Parathyroid adenoma (tissue), 2 donors: ENCODE measurements around the gene PXN.

ENCODE experiments used
- H2AFZ ChIP-seq: fragments of 300-600 bp; sonication (generic); one replicate; pipeline ENCODE4 v1.7.0; 2017; ENCODE audit warnings: antibody characterized with exemption, mild to moderate bottlenecking
- H3K27ac ChIP-seq: fragments of 300-600 bp; sonication (generic); one replicate; pipeline ENCODE4 v1.7.0; 2017
- H3K27me3 ChIP-seq: fragments of 300-600 bp; sonication (generic); one replicate; pipeline ENCODE4 v1.7.0; 2017; ENCODE audit warnings: low read length; ENCODE audit not compliant: control insufficient read depth, insufficient read depth
- H3K36me3 ChIP-seq: fragments of 300-600 bp; sonication (generic); one replicate; pipeline ENCODE4 v1.7.0; 2017; ENCODE audit warnings: low read length; ENCODE audit not compliant: control insufficient read depth, insufficient read depth
- H3K4me1 ChIP-seq: fragments of 300-600 bp; sonication (generic); one replicate; pipeline ENCODE4 v1.7.0; 2017; ENCODE audit warnings: control low read depth
- H3K4me2 ChIP-seq: fragments of 300-600 bp; sonication (generic); one replicate; pipeline ENCODE4 v1.7.0; 2017; ENCODE audit warnings: low read length
- H3K4me3 ChIP-seq: fragments of 300-600 bp; sonication (generic); one replicate; pipeline ENCODE4 v1.7.0; 2017; ENCODE audit warnings: low read depth, low read length
- H3K79me2 ChIP-seq: fragments of 300-600 bp; sonication (generic); one replicate; pipeline ENCODE4 v1.7.0; 2017; ENCODE audit warnings: control low read depth
- H3K9ac ChIP-seq: fragments of 300-600 bp; sonication (generic); one replicate; pipeline ENCODE4 v1.7.0; 2017; ENCODE audit warnings: mild to moderate bottlenecking
- H3K9me3 ChIP-seq: fragments of 300-600 bp; sonication (generic); one replicate; pipeline ENCODE4 v1.7.0; 2017; ENCODE audit warnings: low read length; ENCODE audit not compliant: control insufficient read depth
- TF ChIP-seq, protein P1 (sequence below): fragments of 300-600 bp; sonication (generic); IDR thresholded peaks from one replicate; pipeline ENCODE4 v1.7.0; 2017; ENCODE audit warnings: antibody characterized with exemption, mild to moderate bottlenecking
- donor health status: primary hyperparathyroidism.

The PXN gene

DNA sequence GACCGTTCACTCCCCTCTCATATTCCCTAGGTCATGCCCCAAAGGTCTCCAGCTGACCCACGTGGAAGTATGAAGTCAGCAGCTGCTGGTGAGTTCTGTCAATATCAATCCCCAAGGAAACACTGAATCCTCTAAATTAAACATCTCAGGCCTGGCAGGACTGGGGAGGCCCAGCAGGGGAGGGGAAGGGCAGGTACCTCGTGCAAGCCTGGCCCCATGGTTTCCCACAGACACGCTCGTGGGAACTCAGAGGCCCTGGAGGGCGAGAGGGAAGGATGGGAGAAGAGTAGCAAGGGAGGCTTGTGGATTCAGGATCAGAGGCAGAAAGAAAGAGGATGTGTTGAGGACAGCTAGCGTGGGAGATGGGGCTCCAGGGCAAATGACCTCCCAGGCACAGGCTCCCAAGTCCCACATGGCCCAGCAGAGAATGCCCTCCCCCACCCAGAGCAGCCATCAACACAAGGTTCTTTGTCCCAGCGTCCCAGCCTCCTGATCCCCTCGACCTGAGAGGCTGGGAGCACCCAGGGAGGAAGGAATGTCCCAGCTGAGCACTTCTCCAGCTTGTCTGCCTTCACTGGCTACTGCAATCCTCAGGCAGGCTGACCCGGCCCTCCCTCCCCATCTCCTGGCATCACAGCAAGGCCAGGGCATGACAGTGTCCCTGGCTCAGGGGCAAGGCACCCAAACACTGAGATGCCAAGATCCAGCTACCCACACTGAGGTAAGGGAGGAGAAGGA is 44.5 kb downstream of the PXN start:
- no peak overlapping the region for H3K9ac ChIP-seq
- H3K27me3 ChIP-seq: no peaks in the 10 kb centered on the region
- H3K27ac ChIP-seq: no peak overlapping the region
- H3K4me1 ChIP-seq: no peaks in the 10 kb centered on the region
- no peaks in the 10 kb centered on the region for H3K9me3 ChIP-seq
- H3K79me2 ChIP-seq: peaks cover 36% of the 10 kb centered on the region
- no peak overlapping the region for H3K4me3 ChIP-seq
- no peaks in the 10 kb centered on the region for H3K36me3 ChIP-seq
- TF ChIP-seq, protein P1, sequence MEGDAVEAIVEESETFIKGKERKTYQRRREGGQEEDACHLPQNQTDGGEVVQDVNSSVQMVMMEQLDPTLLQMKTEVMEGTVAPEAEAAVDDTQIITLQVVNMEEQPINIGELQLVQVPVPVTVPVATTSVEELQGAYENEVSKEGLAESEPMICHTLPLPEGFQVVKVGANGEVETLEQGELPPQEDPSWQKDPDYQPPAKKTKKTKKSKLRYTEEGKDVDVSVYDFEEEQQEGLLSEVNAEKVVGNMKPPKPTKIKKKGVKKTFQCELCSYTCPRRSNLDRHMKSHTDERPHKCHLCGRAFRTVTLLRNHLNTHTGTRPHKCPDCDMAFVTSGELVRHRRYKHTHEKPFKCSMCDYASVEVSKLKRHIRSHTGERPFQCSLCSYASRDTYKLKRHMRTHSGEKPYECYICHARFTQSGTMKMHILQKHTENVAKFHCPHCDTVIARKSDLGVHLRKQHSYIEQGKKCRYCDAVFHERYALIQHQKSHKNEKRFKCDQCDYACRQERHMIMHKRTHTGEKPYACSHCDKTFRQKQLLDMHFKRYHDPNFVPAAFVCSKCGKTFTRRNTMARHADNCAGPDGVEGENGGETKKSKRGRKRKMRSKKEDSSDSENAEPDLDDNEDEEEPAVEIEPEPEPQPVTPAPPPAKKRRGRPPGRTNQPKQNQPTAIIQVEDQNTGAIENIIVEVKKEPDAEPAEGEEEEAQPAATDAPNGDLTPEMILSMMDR: no peak
- H3K4me2 ChIP-seq: no peak overlapping the region
- H2AFZ ChIP-seq: no peak overlapping the region

DNA sequence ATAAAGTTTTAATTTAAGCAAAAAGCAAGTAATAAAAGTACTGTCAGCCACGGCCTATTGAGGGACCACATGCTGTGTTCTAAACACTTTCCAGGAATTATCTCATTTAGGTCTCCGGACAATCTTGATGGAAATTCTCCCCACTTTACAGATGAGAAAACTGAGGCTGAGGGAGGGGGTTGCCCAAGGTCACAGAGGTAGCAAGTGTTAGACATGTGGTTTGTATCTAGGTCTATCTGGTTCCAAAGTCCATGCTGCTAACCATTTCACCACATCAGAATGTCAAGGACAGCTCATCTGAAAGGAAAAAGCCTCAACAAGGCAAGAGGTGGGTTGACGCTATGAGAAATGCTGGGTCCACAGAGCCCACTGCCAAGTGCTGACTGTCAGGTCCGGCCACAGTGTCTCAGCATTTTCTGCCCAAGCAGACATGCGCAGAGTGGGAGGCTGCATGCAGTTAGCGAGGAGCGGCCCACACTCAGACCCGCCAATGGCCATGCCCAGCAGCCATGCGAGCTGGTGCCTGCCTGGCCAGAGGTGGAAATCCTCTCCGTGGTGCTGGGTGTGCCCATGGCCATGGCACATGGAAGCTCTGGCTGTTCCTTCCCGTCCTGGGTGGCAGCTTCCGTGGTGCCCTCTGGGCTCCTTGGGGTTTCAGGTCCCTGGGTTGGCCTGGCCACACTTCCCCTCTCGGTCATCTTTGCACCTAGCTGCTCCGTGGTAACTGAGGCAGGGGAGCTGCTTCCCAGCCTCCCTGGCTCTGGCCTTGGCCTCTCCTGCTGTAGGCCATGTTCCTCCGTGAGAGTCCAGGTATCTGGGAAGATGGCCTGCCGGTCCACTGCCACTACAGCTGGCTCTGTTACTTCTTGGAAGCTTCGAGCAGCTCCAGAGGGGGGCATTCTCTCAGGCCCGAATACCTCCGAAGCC is 46.6 kb downstream of the PXN start:
- Histone ChIP-seq H3K36me3 (no peaks in the 10 kb centered on the region), H3K4me2 (no peak overlapping the region), H2AFZ (no peak overlapping the region), H3K27me3 (no peaks in the 10 kb centered on the region), H3K9ac (no peak overlapping the region), H3K9me3 (no peaks in the 10 kb centered on the region), H3K4me1 (no peaks in the 10 kb centered on the region), H3K4me3 (no peak overlapping the region), H3K27ac (no peak overlapping the region), H3K79me2 (peaks cover 23% of the 10 kb centered on the region)
- TF ChIP-seq, protein P1: no peak

DNA sequence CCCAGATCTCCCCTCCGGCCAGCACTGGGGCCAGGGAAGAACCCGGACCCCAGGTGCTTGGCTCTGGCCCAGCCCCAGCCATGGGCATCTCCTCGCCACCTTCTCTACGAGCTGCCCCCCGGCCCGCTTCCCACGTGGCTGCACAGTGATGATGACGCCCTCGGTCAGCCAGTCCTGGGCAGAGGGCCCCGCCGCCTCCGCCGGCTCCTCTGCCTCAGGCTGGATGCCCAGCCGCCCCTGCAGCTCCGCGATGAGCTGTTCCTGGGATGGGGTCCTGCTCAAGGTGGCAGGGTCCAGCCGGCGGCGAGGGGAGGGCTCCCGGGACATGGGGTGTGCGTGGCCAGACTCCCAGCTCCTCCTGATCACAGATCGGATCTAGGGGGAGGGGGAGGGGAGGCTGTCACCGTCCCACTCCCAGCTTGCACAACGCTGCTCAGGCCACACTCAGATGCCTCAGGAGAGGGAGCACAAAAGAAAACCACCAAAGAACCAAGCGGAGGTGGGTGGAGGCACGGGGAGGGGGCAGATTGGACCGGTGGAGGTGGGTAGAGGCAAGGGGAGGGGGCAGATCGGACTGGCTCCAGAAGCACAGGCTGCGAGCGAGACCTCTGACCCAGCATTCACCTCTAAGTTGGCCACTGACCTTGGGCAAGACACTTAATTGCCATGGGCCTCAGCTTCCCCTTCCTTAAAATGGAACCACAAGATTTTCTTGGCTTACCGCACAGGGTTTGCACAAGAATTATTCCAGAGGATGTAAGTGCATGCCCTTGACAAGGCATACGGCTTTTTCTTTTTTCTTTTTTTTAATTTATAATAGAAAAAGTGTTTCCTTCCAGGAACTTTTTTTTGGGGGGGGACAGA is 48.6 kb downstream of the PXN start:
- Histone ChIP-seq H3K27ac (no peak overlapping the region), H2AFZ (no peak overlapping the region), H3K36me3 (no peaks in the 10 kb centered on the region), H3K9me3 (no peaks in the 10 kb centered on the region), H3K79me2 (peaks cover 9% of the 10 kb centered on the region), H3K27me3 (no peaks in the 10 kb centered on the region), H3K4me3 (no peak overlapping the region), H3K9ac (no peak overlapping the region), H3K4me2 (no peak overlapping the region), H3K4me1 (no peaks in the 10 kb centered on the region)
- TF ChIP-seq, protein P1: no peak

DNA sequence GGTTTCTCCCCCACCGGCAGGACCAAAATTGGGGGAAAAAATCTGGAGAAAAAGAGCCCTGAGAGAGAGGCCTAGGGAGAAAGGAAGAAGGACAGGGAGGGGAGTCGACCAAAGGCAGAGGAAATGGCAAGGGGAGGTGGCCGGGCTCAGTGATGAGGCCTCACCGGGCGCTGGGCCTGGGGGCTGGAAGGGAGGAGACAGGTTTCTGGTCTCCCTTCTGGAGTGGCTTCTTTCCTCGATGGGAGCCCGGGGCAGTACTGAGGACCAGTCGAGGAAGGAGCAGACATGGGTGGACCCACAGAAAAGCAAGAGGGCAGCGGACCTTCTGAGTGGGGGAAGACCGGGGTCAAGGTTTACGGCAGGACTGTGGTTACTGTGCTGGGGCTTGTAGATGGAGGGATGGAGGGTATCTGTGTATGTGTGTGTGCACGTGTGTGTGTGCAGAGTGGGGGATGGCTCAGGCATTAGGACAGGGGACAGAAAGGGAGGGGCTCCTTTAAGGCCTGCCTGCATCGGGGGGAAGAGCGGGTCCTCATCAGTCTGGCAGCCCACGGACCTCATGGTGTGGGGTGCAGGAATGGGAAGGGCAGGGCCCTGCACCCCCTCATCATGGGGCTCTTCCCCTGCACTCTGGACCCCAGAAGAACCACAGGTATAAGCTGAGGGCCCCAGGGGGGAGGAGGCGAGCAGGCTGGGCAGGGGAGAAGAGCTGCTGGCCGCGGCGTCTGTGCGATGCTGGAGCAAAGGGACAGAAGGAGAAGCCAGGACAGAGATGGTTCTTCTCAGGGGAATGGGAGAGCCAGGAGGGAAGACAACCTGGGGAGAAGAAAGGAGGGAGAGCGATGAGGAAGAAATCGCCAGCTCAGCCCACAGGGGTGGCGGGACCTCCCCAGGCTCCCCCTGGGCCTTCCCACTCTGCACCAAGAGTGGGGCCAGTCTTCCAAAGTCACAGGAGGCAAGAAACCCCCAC is 49.5 kb downstream of the PXN start:
- Histone ChIP-seq H3K4me3 (no peak overlapping the region), H3K4me1 (no peaks in the 10 kb centered on the region), H3K27ac (no peak overlapping the region), H3K27me3 (no peaks in the 10 kb centered on the region), H3K9ac (no peak overlapping the region), H3K36me3 (no peaks in the 10 kb centered on the region), H3K4me2 (no peak overlapping the region), H3K9me3 (no peaks in the 10 kb centered on the region), H3K79me2 (peaks cover 4% of the 10 kb centered on the region), H2AFZ (no peak overlapping the region)
- TF ChIP-seq, protein P1: no peak
